Suprapubic skin (tissue), 3 donors: ENCODE results near the gene ALDOC.

Experiments
- EP300 ChIP-seq: sonication (generic); formaldehyde crosslinking; IDR thresholded peaks from one replicate; pipeline ENCODE4 v1.6.1; 2017; ENCODE audit warnings: antibody characterized with exemption
- POLR2A ChIP-seq, 2 donors: fragments of 450-650 bp; IDR thresholded peaks; one replicate each; pipeline ENCODE4 v1.6.1; 2017; ENCODE audit warnings: antibody characterized with exemption in 2 of 2, mild to moderate bottlenecking in 2 of 2, moderate library complexity in 2 of 2
- TF ChIP-seq, protein P1 (sequence below), 2 donors: fragments of 200-600 bp in 1 of 2; fragments of 450-650 bp in 1 of 2; sonication (generic) in 1 of 2; IDR thresholded peaks; one replicate each; pipeline ENCODE4 v1.5.1; 2016 to 2019; ENCODE audit warnings: antibody characterized with exemption in 2 of 2, mild to moderate bottlenecking in 1 of 2, moderate library complexity in 1 of 2

DNA sequence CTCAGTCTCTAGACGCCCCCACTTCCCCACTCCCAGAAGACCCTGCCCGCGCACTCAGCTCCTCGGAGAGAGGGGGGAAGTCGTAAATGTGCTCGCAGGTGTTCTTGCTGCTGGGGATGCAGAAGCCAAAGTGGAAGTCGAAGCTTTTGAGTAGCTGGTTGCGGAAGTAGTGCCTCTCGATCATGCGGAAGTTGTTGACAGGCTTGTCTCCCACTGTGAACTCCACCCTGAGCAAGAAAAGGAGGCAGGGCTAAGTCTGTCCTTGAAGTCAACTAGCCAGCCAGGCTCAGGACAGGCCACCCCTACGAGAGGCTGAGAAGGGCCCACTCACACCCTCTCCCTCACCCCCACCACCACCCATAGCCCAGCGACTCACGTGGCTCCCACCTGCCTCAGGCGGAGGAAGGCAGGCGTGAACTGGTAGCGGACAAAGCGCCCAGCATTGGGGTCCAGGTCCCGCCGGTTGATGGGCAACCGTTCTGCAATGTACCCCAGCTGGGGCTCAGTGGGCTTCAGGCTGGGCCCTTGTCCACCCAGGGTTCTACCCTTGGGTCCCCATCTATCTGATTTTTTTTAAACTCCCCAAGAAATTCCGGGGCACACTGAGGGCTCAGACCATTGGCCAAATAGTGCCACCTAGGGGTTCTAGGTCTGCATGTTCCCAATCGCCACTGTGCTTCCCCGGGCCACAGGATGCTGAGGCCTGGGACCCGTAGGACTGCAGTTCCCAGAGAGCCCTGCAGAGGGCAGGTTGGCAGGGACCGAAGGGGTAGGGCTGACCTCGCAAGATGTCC lies 28.9 kb downstream of the ALDOC start:
- TF ChIP-seq, protein P1, sequence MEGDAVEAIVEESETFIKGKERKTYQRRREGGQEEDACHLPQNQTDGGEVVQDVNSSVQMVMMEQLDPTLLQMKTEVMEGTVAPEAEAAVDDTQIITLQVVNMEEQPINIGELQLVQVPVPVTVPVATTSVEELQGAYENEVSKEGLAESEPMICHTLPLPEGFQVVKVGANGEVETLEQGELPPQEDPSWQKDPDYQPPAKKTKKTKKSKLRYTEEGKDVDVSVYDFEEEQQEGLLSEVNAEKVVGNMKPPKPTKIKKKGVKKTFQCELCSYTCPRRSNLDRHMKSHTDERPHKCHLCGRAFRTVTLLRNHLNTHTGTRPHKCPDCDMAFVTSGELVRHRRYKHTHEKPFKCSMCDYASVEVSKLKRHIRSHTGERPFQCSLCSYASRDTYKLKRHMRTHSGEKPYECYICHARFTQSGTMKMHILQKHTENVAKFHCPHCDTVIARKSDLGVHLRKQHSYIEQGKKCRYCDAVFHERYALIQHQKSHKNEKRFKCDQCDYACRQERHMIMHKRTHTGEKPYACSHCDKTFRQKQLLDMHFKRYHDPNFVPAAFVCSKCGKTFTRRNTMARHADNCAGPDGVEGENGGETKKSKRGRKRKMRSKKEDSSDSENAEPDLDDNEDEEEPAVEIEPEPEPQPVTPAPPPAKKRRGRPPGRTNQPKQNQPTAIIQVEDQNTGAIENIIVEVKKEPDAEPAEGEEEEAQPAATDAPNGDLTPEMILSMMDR (IDR thresholded peaks at IDR 0.05), result peak; percentile 79 to 88
- TF ChIP-seq EP300 (no peak), POLR2A (IDR thresholded peaks at IDR 0.05) (no peak)
